ENCODE data around the gene ALOX12.

Gene ALOX12

DNA sequence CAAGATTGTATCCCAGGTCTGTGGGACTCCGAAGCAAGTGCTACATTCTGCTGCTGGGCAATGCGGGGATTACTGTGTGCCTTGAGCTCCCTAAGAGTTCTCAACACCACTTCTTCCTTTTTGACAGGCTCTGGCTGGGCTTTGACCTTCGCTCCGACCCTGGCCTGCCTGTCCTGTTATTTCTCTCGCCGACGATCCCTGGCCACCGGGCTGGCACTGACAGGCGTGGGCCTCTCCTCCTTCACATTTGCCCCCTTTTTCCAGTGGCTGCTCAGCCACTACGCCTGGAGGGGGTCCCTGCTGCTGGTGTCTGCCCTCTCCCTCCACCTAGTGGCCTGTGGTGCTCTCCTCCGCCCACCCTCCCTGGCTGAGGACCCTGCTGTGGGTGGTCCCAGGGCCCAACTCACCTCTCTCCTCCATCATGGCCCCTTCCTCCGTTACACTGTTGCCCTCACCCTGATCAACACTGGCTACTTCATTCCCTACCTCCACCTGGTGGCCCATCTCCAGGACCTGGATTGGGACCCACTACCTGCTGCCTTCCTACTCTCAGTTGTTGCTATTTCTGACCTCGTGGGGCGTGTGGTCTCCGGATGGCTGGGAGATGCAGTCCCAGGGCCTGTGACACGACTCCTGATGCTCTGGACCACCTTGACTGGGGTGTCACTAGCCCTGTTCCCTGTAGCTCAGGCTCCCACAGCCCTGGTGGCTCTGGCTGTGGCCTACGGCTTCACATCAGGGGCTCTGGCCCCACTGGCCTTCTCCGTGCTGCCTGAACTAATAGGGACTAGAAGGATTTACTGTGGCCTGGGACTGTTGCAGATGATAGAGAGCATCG lies 42.4 kb downstream of the ALOX12 start:
- Mint-ChIP-seq H3K4me3 (peak overlapping the region; percentile 72), H3K4me1 (peaks cover 64% of the 10 kb centered on the region), H3K27ac (peak overlapping the region; percentile 68), H3K27me3 (ENCODE audit: low read depth, poor library complexity) (peaks cover 17% of the 10 kb centered on the region), H3K9me3 (no peaks in the 10 kb centered on the region), H3K36me3 (ENCODE audit: low read depth) (no peaks in the 10 kb centered on the region)
- no peak for TF ChIP-seq CTCF (IDR thresholded peaks at IDR 0.05)
- DNase-seq, result no peak

DNA sequence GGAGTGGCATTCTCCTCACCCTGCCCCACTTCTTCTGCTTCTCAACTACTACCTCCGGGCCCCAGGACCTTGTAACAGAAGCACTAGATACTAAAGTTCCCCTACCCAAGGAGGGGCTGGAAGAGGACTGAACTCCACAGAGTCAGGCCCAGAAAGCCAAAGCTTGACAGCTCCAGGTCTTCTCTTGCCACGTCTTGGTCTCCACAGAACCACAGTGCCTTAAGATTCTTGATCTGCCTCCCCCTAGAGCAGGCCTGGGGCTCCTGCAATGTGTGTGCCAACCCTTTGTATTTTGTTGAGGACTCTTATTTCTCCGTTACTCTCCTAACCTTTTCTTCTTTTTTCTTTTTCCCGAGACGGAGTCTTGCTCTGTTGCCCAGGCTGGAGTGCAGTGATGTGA lies 44.0 kb downstream of the ALOX12 start:
- H3K9me3 Mint-ChIP-seq, result no peaks in the 10 kb centered on the region
- H3K4me1 Mint-ChIP-seq, result peaks cover 62% of the 10 kb centered on the region
- H3K27ac Mint-ChIP-seq, result peak overlapping the region; percentile 36
- peaks cover 27% of the 10 kb centered on the region for H3K27me3 Mint-ChIP-seq (ENCODE audit: low read depth, poor library complexity)
- no peaks in the 10 kb centered on the region for H3K36me3 Mint-ChIP-seq (ENCODE audit: low read depth)
- H3K4me3 Mint-ChIP-seq, result no peak overlapping the region
- no peak for TF ChIP-seq CTCF (IDR thresholded peaks at IDR 0.05)
- DNase-seq, result no peak

- Mint-ChIP-seq H3K27ac (no peak overlapping the region), H3K36me3 (ENCODE audit: low read depth) (no peaks in the 10 kb centered on the region), H3K27me3 (ENCODE audit: low read depth, poor library complexity) (peaks cover 30% of the 10 kb centered on the region), H3K9me3 (no peaks in the 10 kb centered on the region), H3K4me3 (peak overlapping the region; percentile 70), H3K4me1 (peaks cover 58% of the 10 kb centered on the region)
- TF ChIP-seq CTCF (IDR thresholded peaks at IDR 0.05), result no peak
- DNase-seq, result peak; percentile 49
Measured at GRCh38 chr17:7041607-7042500, 46.0 kb downstream of the ALOX12 start.

DNA sequence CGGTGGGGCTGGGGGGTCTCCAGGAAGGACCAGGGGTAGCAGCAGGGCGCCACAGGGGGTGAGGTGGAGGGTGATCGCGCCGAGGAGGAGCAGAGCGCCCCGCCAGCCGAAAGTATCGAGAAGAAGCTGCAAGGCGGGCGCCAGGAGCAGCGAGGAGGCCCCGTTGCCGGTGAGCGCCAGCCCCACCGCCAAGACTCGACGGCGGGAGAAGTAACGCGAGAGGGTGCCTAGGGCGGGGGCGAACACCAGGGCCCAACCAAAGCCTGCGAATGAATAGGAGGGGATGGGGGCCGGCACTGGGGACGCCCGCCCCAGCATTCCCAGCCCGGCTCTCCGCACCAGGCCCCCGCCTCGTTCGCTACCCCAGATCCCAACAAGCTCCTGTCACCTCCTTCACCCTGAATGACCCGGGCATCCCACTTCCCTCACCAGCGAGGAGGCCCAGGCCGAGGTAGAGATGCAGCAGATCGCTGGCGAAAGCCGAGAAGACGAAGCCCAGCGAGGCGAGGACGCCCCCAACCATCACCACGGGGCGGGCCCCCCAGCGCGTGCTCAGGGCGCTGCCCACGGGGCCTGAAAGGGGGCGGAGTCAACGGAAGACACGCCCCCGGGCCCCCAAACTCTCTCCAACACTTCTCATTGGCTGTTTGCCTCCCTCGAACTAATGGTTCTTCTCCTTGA lies 46.8 kb downstream of the ALOX12 start:
- H3K27ac Mint-ChIP-seq, result no peak overlapping the region
- H3K4me3 Mint-ChIP-seq, result peak overlapping the region; percentile 64
- DNase-seq, result peak; percentile 44
- no peaks in the 10 kb centered on the region for H3K9me3 Mint-ChIP-seq
- H3K27me3 Mint-ChIP-seq (ENCODE audit: low read depth, poor library complexity), result peaks cover 30% of the 10 kb centered on the region
- H3K4me1 Mint-ChIP-seq, result peaks cover 63% of the 10 kb centered on the region
- no peak for TF ChIP-seq CTCF (IDR thresholded peaks at IDR 0.05)
- H3K36me3 Mint-ChIP-seq (ENCODE audit: low read depth), result no peaks in the 10 kb centered on the region

- H3K4me3 Mint-ChIP-seq, result peak overlapping the region; percentile 64
- H3K27ac Mint-ChIP-seq, result no peak overlapping the region
- no peak for DNase-seq
- H3K27me3 Mint-ChIP-seq (ENCODE audit: low read depth, poor library complexity), result peaks cover 30% of the 10 kb centered on the region
- peaks cover 59% of the 10 kb centered on the region for H3K4me1 Mint-ChIP-seq
- TF ChIP-seq CTCF (IDR thresholded peaks at IDR 0.05), result no peak
- H3K9me3 Mint-ChIP-seq, result no peaks in the 10 kb centered on the region
- no peaks in the 10 kb centered on the region for H3K36me3 Mint-ChIP-seq (ENCODE audit: low read depth)
Measured at GRCh38 chr17:7043182-7043496, 47.3 kb downstream of the ALOX12 start.

All from nephron progenitor cell (in vitro differentiated cells).